Ascending aorta (tissue), 2 donors: Measurements from ENCODE around the gene VPS18. TPM values are rescaled to one million over a fixed set of nuclear protein-coding genes. Genes with fewer than 3 reads are reported as not detected.

ENCODE experiments used
- DNase-seq, 2 donors: peaks; one replicate each; pipeline ENCODE4 v3.0.0-alpha.2; 2019; ENCODE audit warnings: low spot score in 2 of 2
- H3K27ac ChIP-seq, 2 donors: fragments of 200-600 bp; sonication (generic); one replicate each; pipeline ENCODE4 v1.5.1; 2016 to 2017; ENCODE audit warnings: mild to moderate bottlenecking in 1 of 2
- H3K27me3 ChIP-seq: fragments of 200-600 bp; sonication (generic); one replicate; pipeline ENCODE4 v1.5.1; 2017
- H3K36me3 ChIP-seq, 2 donors: fragments of 200-600 bp; sonication (generic); one replicate each; pipeline ENCODE4 v1.5.1; 2016
- H3K4me1 ChIP-seq, 2 donors: fragments of 200-600 bp; sonication (generic); one replicate each; pipeline ENCODE4 v1.5.1; 2016 to 2017; ENCODE audit warnings: mild to moderate bottlenecking in 1 of 2
- H3K4me3 ChIP-seq, 2 donors: fragments of 200-600 bp; sonication (generic); one replicate each; pipeline ENCODE4 v1.5.1; 2016 to 2017; ENCODE audit warnings: mild to moderate bottlenecking in 1 of 2
- H3K9me3 ChIP-seq, 2 donors: fragments of 200-600 bp; sonication (generic); one replicate each; pipeline ENCODE4 v1.5.1; 2016
- CTCF ChIP-seq, 3 experiments: fragments of 200-600 bp in 2 of 3; fragments of 450-650 bp in 1 of 3; sonication (generic) in 2 of 3; IDR thresholded peaks; one replicate each; pipeline ENCODE4 v1.5.1; 2016 to 2019; ENCODE audit warnings: antibody characterized with exemption in 3 of 3, mild to moderate bottlenecking in 1 of 3, moderate library complexity in 1 of 3
- intact Hi-C: fragments of 100-400 bp; cut with DNase I; formaldehyde crosslinking; loops from one replicate; pipeline ENCODE4 v1.15.1; 2023
- total RNA-seq: library from RNA; depleted of rRNA; stranded (reverse); fragments of >200 nt; gene quantifications from one replicate; pipeline ENCODE4 v1.1.0, GENCODE V29; 2016

Gene VPS18
- total RNA-seq, 1 donor from 2014 or later: 51.8 TPM

- H3K27me3 ChIP-seq: no peaks in the 10 kb centered on the region
- no peaks in the 10 kb centered on the region for H3K9me3 ChIP-seq
- H3K4me1 ChIP-seq: peaks cover 0 to 2% of the 10 kb centered on the region in 2 donors
- DNase-seq: no peak
- H3K27ac ChIP-seq: no peak overlapping the region
- TF ChIP-seq CTCF (IDR thresholded peaks at IDR 0.05): no peak
- H3K4me3 ChIP-seq: no peak overlapping the region
- intact Hi-C loops: no loop called here
- H3K36me3 ChIP-seq: no peaks in the 10 kb centered on the region
Observed at GRCh38 chr15:40877694-40878093, 16.6 kb upstream of the VPS18 start.

- Histone ChIP-seq H3K36me3 (no peaks in the 10 kb centered on the region), H3K9me3 (no peaks in the 10 kb centered on the region), H3K4me1 (peaks cover 0 to 2% of the 10 kb centered on the region in 2 donors), H3K4me3 (no peak overlapping the region), H3K27me3 (no peaks in the 10 kb centered on the region), H3K27ac (no peak overlapping the region)
- intact Hi-C loops: no loop called here
- no peak for DNase-seq
- no peak for TF ChIP-seq CTCF (IDR thresholded peaks at IDR 0.05)
Observed at GRCh38 chr15:40878785-40879184, 15.5 kb upstream of the VPS18 start.

GRCh38 chr15:40879609-40880008 lies 14.6 kb upstream of the VPS18 start:
- TF ChIP-seq CTCF (IDR thresholded peaks at IDR 0.05): no peak
- no peaks in the 10 kb centered on the region for H3K9me3 ChIP-seq
- no peaks in the 10 kb centered on the region for H3K4me1 ChIP-seq
- H3K27me3 ChIP-seq: no peaks in the 10 kb centered on the region
- intact Hi-C loops: no loop called here
- H3K27ac ChIP-seq: no peak overlapping the region
- DNase-seq: no peak
- H3K4me3 ChIP-seq: no peak overlapping the region
- no peaks in the 10 kb centered on the region for H3K36me3 ChIP-seq

- Histone ChIP-seq H3K27me3 (no peaks in the 10 kb centered on the region), H3K9me3 (no peaks in the 10 kb centered on the region), H3K27ac (no peak overlapping the region), H3K36me3 (no peaks in the 10 kb centered on the region), H3K4me1 (no peaks in the 10 kb centered on the region), H3K4me3 (no peak overlapping the region)
- DNase-seq: no peak
- intact Hi-C loops: no loop called here
- TF ChIP-seq CTCF (IDR thresholded peaks at IDR 0.05): no peak
Observed at GRCh38 chr15:40881351-40881750, 12.9 kb upstream of the VPS18 start.

- TF ChIP-seq CTCF (IDR thresholded peaks at IDR 0.05): no peak
Observed at GRCh38 chr15:40886586-40886985, 7.7 kb upstream of the VPS18 start.

GRCh38 chr15:40889112-40889511 lies 5.1 kb upstream of the VPS18 start:
- Histone ChIP-seq H3K27me3 (no peaks in the 10 kb centered on the region), H3K4me3 (no peak overlapping the region), H3K36me3 (no peaks in the 10 kb centered on the region), H3K4me1 (peaks cover 0 to 5% of the 10 kb centered on the region in 2 donors), H3K27ac (no peak overlapping the region), H3K9me3 (no peaks in the 10 kb centered on the region)
- DNase-seq: no peak
- TF ChIP-seq CTCF (IDR thresholded peaks at IDR 0.05): no peak
- intact Hi-C loops: no loop called here

More at GRCh38 chr15:40886586-40886985, 7.7 kb upstream of the VPS18 start:
- Histone ChIP-seq H3K9me3 (no peaks in the 10 kb centered on the region), H3K4me1 (no peaks in the 10 kb centered on the region), H3K4me3 (no peak overlapping the region), H3K27me3 (no peaks in the 10 kb centered on the region), H3K27ac (no peak overlapping the region), H3K36me3 (no peaks in the 10 kb centered on the region)
- no peak for DNase-seq
- intact Hi-C loops: no loop called here
